HEK293 (cell line): ENCODE measurements around the gene JCHAIN.

Experiments used
- CTCF ChIA-PET: fragments of 350-600 bp; formaldehyde crosslinking; extraction: SDS; loops from one replicate; lab custom pipeline; 2021; ENCODE audit warnings: antibody characterized with exemption; lab: Yijun Ruan, JAX
- POLR2A ChIA-PET: fragments of 300-600 bp; formaldehyde crosslinking; extraction: SDS; loops from one replicate; lab custom pipeline; 2020; ENCODE audit warnings: antibody characterized with exemption, inconsistent platforms; lab: Yijun Ruan, JAX
- H3K27ac ChIP-seq: fragments of 200-500 bp; sonication (Bioruptor generic); 2 replicates; pipeline ENCODE4 v1.5.1; 2014; ENCODE audit warnings: low read depth, low read length, control low read depth, inconsistent platforms; ENCODE audit errors: extremely low read depth
- H3K36me3 ChIP-seq, 2 experiments: fragments of 200-500 bp in 1 of 2; sonication (Bioruptor generic) in 1 of 2; 1 replicate in 1 of 2; 2 replicates in 1 of 2; pipeline ENCODE4 v1.5.1; 2014 to 2017; ENCODE audit warnings: inconsistent platforms in 2 of 2, low read length in 2 of 2; ENCODE audit not compliant: control insufficient read depth in 2 of 2, insufficient read depth in 1 of 2
- H3K4me1 ChIP-seq: fragments of 200-500 bp; sonication (Bioruptor generic); 2 replicates; pipeline ENCODE4 v1.5.1; 2014; ENCODE audit warnings: mild to moderate bottlenecking, low read length, inconsistent platforms; ENCODE audit not compliant: control insufficient read depth, insufficient read depth
- H3K4me3 ChIP-seq: 2 replicates; pipeline ENCODE4 v1.5.1; 2011; ENCODE audit warnings: low read depth, mild to moderate bottlenecking, control low read depth, low read length, moderate library complexity
- H3K9me3 ChIP-seq: fragments of 200-500 bp; sonication (Bioruptor generic); 2 replicates; pipeline ENCODE4 v1.5.1; 2014; ENCODE audit warnings: low read depth, low read length, inconsistent platforms; ENCODE audit not compliant: control insufficient read depth, insufficient read depth
- GLI2 ChIP-seq: fragments of 450-650 bp; formaldehyde crosslinking; IDR thresholded peaks from 2 replicates; pipeline ENCODE4; 2017; ENCODE audit warnings: missing biosample characterization, missing genetic modification characterization, low read depth, borderline replicate concordance
- MEIS1 ChIP-seq: sonication (generic); formaldehyde crosslinking; IDR thresholded peaks from 2 replicates; pipeline ENCODE4 v1.8.1; 2022; ENCODE audit warnings: missing genetic modification reagents, mild to moderate bottlenecking, borderline replicate concordance
- ZBTB20 ChIP-seq: fragments of 450-650 bp; formaldehyde crosslinking; IDR thresholded peaks from 2 replicates; pipeline ENCODE4 v1.5.1; 2016; ENCODE audit warnings: missing biosample characterization, missing genetic modification characterization
- ZNF155 ChIP-seq: fragments of 450-650 bp; formaldehyde crosslinking; IDR thresholded peaks from 2 replicates; pipeline ENCODE4 v1.5.1; 2016; ENCODE audit warnings: missing biosample characterization, missing genetic modification characterization
- ZNF169 ChIP-seq: fragments of 450-650 bp; formaldehyde crosslinking; IDR thresholded peaks from 2 replicates; pipeline ENCODE4 v1.5.1; 2016; ENCODE audit warnings: missing biosample characterization, missing genetic modification characterization
- ZNF174 ChIP-seq: fragments of 450-650 bp; formaldehyde crosslinking; IDR thresholded peaks from 2 replicates; pipeline ENCODE4 v1.5.0; 2017; ENCODE audit warnings: missing biosample characterization, mild to moderate bottlenecking, missing genetic modification characterization
- ZNF37A ChIP-seq: fragments of 450-650 bp; IDR thresholded peaks from 2 replicates; pipeline ENCODE4 v1.5.1; 2018; ENCODE audit warnings: missing biosample characterization, missing genetic modification characterization
- ZNF404 ChIP-seq: fragments of 450-650 bp; formaldehyde crosslinking; IDR thresholded peaks from 2 replicates; pipeline ENCODE4 v1.5.1; 2017; ENCODE audit warnings: missing biosample characterization, missing genetic modification characterization
- ZNF677 ChIP-seq: fragments of 450-650 bp; IDR thresholded peaks from 2 replicates; pipeline ENCODE4 v1.5.0; 2018; ENCODE audit warnings: missing biosample characterization, mild to moderate bottlenecking, missing genetic modification characterization, moderate library complexity

The JCHAIN gene

DNA sequence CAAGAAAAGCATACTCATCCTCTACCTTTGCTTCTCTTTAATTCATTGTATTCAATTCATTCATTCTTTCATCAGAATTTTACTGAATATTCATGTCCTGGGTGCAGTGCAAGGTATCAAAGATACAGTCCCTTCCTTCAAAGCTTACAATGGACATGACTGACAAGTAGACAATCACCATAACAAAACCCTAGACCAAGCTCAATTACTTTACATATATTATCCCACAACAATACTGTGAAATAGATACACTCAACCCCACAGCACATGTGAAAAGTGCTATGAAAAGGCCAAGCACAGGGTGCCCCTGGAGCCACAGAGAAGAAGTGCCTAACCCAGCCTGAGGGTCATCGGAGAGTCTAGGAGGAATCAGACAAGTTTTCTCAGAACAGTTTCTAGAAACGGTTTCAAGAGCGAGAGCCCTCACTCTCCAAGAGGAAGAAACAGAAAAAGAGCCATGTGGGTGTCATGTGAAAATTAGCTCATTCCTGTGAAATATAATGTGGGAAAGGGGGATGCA is 58.9 kb downstream of the JCHAIN start:
- ChIA-PET CTCF (no interaction called here), POLR2A (no interaction called here)
- Histone ChIP-seq H3K27ac (no peak overlapping the region), H3K4me3 (no peak overlapping the region), H3K36me3 (no peaks in the 10 kb centered on the region), H3K9me3 (no peaks in the 10 kb centered on the region), H3K4me1 (no peaks in the 10 kb centered on the region)
- TF ChIP-seq ZNF169 (tag by site-specific recombination), result no peak
- TF ChIP-seq ZNF155, result no peak
- TF ChIP-seq ZNF404, result no peak

DNA sequence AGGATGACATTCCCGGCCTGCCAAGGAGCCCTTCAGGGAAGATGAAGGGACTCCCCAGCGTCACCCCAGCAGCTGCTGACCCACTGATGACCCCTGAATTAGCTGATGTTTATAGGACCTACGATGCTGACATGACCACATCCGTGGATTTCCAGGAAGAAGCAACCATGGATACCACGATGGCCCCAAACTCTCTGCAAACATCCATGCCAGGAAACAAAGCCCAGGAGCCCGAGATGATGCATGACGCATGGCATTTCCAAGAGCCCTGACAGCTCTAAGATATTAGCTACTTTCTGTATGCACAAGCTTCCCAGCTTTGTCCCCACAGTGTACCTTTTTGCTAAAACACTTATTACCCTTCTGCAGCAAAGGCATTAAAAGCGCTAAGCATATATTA is 59.8 kb downstream of the JCHAIN start:
- POLR2A ChIA-PET, result no interaction called here
- no peaks in the 10 kb centered on the region for H3K4me1 ChIP-seq

More for the DNA sequence above, 59.8 kb downstream of the JCHAIN start:
- no peak overlapping the region for H3K27ac ChIP-seq
- CTCF ChIA-PET, result interaction anchor here (0.6 kb wide), 1 partner anchor 978 kb away, joined by 3 read pairs; no protein-coding TSS in a partner anchor
- H3K4me3 ChIP-seq, result no peak overlapping the region
- no peak for TF ChIP-seq ZBTB20 (tag by site-specific recombination)
- no peak for TF ChIP-seq GLI2 (tag by site-specific recombination)
- TF ChIP-seq ZNF677 (tag by site-specific recombination), result no peak
- TF ChIP-seq MEIS1 (CRISPR knock-in tag), result no peak
- TF ChIP-seq ZNF174 (tag by site-specific recombination), result no peak
- TF ChIP-seq ZNF37A (tag by site-specific recombination), result no peak
- H3K36me3 ChIP-seq, result no peaks in the 10 kb centered on the region
- no peaks in the 10 kb centered on the region for H3K9me3 ChIP-seq
